ENCODE measurements around the gene ELMO3. TPM values are rescaled to one million over a fixed set of nuclear protein-coding genes. Genes with fewer than 3 reads are reported as not detected.

The ELMO3 gene
- total and polyA plus RNA-seq, 2 of the 13 experiments (the other 11 are each of a cell fraction or from before 2014, with no cell fraction given), result 2.6 to 4.0 TPM

- TF ChIP-seq RAD21 (CRISPR knock-in tag; IDR thresholded peaks at IDR 0.05) (0 out of 2 replicates have a peak, but pooled peaks have one; percentile 15), ZNF230 (CRISPR knock-in tag; IDR thresholded peaks at IDR 0.05) (0 out of 2 replicates have a peak, but pooled peaks have one; percentile 65), ZNF672 (CRISPR knock-in tag; IDR thresholded peaks at IDR 0.05) (no peak), HNRNPLL (IDR thresholded peaks at IDR 0.05; ENCODE audit: low read depth, low read length, poor library complexity, severe bottlenecking) (peak; percentile 25), YEATS4 (CRISPR knock-in tag; IDR thresholded peaks at IDR 0.05; ENCODE audit: borderline replicate concordance) (peak; percentile 90), TGIF2 (CRISPR knock-in tag; IDR thresholded peaks at IDR 0.05) (peak; percentile 41; the same call in 1 of the 2 replicates), ZNF546 (CRISPR knock-in tag; conservative IDR thresholded peaks at IDR 0.05) (peak; percentile 80; the same call in 1 of the 2 replicates), SP1 (IDR thresholded peaks at IDR 0.05) (no peak), SP1 (CRISPR knock-in tag; IDR thresholded peaks at IDR 0.05) (peak; percentile 30; the same call in 1 of the 2 replicates), ZNF362 (CRISPR knock-in tag; IDR thresholded peaks at IDR 0.05; ENCODE audit: borderline replicate concordance) (peak; percentile 43; the same call in 1 of the 2 replicates), AGO1 (IDR thresholded peaks at IDR 0.05; ENCODE audit: low read depth, low read length, poor library complexity, severe bottlenecking) (peak; percentile 97), KDM4B (CRISPR knock-in tag; IDR thresholded peaks at IDR 0.05) (0 out of 2 replicates have a peak, but pooled peaks have one; percentile 39), RCOR2 (CRISPR knock-in tag; IDR thresholded peaks at IDR 0.05) (no peak; the same call in 1 of the 2 replicates), MXD4 (CRISPR knock-in tag; IDR thresholded peaks at IDR 0.05) (peak; percentile 66; the same call in 1 of the 2 replicates), ZNF512 (CRISPR knock-in tag; IDR thresholded peaks at IDR 0.05) (0 out of 2 replicates have a peak, but pooled peaks have one; percentile 39), KMT2A (CRISPR knock-in tag; IDR thresholded peaks at IDR 0.05) (no peak), ZNF441 (CRISPR knock-in tag; IDR thresholded peaks at IDR 0.05; ENCODE audit: borderline replicate concordance) (peak; percentile 29; the same call in 1 of the 2 replicates), CHCHD3 (CRISPR knock-in tag; IDR thresholded peaks at IDR 0.05) (0 out of 2 replicates have a peak, but pooled peaks have one; percentile 63), RXRB (CRISPR knock-in tag; IDR thresholded peaks at IDR 0.05; ENCODE audit: borderline replicate concordance) (no peak), ZC3H13 (CRISPR knock-in tag; IDR thresholded peaks at IDR 0.05) (peak; percentile 98), MLXIP (CRISPR knock-in tag; IDR thresholded peaks at IDR 0.05; ENCODE audit: borderline replicate concordance) (no peak), ZNF205 (CRISPR knock-in tag; IDR thresholded peaks at IDR 0.05) (no peak), ZNF660 (CRISPR knock-in tag; IDR thresholded peaks at IDR 0.05; ENCODE audit: borderline replicate concordance, low read depth) (no peak), ZNF251 (CRISPR knock-in tag; IDR thresholded peaks at IDR 0.05) (no peak)
These were observed 48.0 kb upstream of the ELMO3 start, which contains the start of gene B3GNT9 (continued) for GRCh38 chr16:67150833-67151396.

Measured in HepG2 (cell line).